ENCODE data around the gene KLHL5.

- TF ChIP-seq ZNF274 (IDR thresholded peaks at IDR 0.05; ENCODE audit: low read depth, low read length) (no peak), YY1 (IDR thresholded peaks at IDR 0.05; ENCODE audit: insufficient read depth, insufficient read length) (no peak), SUZ12 (IDR thresholded peaks at IDR 0.05; ENCODE audit: extremely low read depth, insufficient read depth, insufficient read length) (no peak)
Measured at GRCh38 chr4:39046249-39046648, 15.8 kb upstream of the KLHL5 start.

Measured in NT2/D1 (cell line).